GM21786 (cell line): Measurements from ENCODE around the gene ARFRP1.

Source experiments
- ATAC-seq: cut with Tn5 transposase; IDR thresholded peaks from one replicate; pipeline ENCODE4 v1.9.1; 2021; ENCODE audit not compliant: unreplicated experiment

Gene ARFRP1

GRCh38 chr20:63702751-63703470, 4.9 kb downstream of the ARFRP1 start:
- no peak for ATAC-seq

GRCh38 chr20:63702036-63702665, 5.6 kb downstream of the ARFRP1 start:
- ATAC-seq = no peak

DNA sequence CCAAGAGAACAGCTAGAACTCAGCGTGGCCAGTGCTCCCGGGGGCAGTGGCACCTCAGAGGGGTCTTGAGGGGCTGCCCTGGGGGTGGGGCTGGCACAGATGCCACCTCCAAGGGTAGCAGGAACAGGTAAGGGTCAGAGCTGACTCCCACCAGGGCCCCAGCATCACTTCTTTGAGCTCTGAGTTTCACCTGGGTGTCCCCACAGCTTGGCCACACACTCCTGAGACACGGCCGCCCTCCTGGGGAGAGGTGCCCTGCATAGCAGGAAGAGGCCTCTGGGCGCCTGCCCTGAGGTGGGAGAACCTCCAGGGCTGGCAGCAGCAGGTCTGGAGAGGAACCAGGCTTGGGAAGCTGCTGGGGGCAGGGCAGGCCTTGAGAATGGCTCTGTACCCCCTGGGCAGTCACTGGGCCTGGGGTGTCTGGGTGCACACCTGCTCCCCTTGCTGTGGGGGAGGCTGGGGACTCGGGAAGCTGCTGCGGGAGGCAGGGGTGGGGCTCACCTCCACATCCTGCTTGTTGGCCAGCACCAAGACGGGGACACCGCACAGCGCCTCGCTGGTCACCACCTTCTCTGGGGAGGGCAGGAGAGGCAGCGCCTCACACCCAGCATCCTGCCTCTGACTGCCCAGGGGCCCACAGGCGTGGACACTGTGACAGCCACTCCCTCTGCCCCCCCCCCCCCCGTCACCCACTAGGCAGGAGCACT, 6.3 kb downstream of the ARFRP1 start:
- no peak for ATAC-seq

- no peak for ATAC-seq
Measured at GRCh38 chr20:63701051-63701328, 6.8 kb downstream of the ARFRP1 start.

DNA sequence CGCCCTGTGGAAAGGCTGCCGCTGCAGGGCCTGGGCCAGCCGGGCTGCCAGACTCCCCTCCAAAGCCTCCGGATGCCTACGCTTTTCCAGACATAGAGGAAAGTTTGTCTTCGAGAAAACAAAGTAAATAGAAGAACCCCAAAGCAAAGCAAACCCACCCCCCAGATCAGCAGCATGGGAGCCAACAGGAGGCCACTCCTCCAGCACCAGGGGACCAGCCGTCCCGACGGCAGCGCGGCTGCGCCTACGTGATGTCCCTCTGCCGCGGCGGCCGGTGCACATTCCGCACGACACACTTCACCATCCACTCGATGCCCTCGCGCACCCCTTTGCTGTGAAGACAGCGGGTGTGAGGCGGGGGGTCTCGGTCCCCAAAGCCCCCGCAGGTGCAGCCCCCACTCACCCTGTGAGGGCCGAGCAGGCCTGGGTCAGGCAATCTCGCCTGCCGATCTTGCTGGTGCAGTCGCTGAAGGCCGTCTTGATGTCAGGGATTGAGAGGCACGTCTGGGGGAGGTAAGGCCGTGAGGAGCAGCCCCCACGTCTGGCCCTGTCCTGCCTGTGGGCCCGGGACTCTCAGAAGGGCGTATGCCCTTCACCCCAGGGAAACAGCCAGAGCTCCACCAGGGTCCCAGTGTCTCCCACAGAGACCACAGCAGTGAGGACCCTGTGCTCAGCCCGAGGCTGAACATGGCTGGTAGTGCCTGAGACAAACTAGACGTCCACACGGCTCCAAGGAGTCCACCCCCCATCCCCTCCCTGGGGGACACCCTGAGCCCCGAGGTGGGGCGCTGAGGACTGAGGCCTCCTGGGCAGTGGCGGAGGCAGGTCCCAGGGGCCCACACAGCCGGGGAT, 7.4 kb downstream of the ARFRP1 start:
- no peak for ATAC-seq

GRCh38 chr20:63699466-63700198, 8.1 kb downstream of the ARFRP1 start:
- no peak for ATAC-seq

- no peak for ATAC-seq
Measured at GRCh38 chr20:63698739-63699465, 8.9 kb downstream of the ARFRP1 start.

DNA sequence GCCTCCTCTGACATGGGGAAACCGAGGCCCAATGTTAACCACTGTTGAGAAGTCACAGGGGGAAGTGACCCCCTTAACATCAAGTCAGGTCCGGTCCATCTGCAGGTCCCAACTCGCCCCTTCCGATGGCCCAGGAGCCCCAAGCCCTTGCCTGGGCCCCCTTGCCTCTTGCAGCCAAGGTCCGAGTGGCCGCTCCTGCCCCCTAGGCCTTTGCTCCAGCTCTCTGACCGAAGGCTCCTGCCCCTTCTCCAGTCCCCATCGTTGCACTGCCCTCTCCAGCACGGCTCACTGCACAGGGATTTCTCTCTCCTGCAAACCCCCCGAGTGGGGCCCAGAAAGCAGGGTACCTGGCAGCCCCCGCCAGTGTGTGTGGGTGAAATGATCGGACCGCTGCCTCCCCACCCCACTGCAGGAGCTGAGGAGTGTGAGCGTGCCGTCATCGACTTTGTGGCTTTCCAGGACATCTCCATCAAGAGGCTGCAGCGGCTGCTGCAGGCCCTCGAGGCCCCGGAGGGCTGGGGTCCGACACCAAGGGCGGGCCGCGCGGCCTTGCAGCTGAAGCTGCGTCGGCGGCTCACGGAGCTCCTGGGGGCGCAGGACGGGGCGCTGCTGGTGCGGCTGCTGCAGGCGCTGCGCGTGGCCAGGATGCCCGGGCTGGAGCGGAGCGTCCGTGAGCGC, 9.8 kb downstream of the ARFRP1 start:
- ATAC-seq = no peak

DNA sequence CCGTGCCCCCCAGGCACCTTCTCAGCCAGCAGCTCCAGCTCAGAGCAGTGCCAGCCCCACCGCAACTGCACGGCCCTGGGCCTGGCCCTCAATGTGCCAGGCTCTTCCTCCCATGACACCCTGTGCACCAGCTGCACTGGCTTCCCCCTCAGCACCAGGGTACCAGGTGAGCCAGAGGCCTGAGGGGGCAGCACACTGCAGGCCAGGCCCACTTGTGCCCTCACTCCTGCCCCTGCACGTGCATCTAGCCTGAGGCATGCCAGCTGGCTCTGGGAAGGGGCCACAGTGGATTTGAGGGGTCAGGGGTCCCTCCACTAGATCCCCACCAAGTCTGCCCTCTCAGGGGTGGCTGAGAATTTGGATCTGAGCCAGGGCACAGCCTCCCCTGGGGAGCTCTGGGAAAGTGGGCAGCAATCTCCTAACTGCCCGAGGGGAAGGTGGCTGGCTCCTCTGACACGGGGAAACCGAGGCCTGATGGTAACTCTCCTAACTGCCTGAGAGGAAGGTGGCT, 10.4 kb downstream of the ARFRP1 start:
- ATAC-seq = no peak

GRCh38 chr20:63696628-63697356, 11.0 kb downstream of the ARFRP1 start, which contains the start of gene TNFRSF6B:
Gene TNFRSF6B, plus strand, starts transcription at chr20:63696652. Its CDS starts 116 bp downstream, at chr20:63696768.
- ATAC-seq = no peak

DNA sequence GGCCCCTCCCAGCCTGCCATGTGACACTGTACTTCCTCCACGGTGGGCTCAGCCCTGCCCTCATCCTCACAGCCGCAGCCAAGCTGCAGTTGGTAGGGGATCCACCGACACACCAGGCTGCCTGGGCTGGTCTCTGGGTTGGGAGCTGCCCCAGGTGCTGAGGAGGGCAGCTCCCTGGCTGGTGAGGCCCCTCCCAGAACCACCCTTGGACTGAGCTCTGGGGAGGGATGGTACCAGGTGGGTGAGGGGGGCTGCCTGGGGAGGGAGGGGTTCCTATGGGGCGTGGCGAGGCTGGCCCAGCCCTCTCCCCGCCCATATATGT, 11.5 kb downstream of the ARFRP1 start:
- ATAC-seq = no peak

- no peak for ATAC-seq
Measured at GRCh38 chr20:63695424-63696305, 12.1 kb downstream of the ARFRP1 start.

DNA sequence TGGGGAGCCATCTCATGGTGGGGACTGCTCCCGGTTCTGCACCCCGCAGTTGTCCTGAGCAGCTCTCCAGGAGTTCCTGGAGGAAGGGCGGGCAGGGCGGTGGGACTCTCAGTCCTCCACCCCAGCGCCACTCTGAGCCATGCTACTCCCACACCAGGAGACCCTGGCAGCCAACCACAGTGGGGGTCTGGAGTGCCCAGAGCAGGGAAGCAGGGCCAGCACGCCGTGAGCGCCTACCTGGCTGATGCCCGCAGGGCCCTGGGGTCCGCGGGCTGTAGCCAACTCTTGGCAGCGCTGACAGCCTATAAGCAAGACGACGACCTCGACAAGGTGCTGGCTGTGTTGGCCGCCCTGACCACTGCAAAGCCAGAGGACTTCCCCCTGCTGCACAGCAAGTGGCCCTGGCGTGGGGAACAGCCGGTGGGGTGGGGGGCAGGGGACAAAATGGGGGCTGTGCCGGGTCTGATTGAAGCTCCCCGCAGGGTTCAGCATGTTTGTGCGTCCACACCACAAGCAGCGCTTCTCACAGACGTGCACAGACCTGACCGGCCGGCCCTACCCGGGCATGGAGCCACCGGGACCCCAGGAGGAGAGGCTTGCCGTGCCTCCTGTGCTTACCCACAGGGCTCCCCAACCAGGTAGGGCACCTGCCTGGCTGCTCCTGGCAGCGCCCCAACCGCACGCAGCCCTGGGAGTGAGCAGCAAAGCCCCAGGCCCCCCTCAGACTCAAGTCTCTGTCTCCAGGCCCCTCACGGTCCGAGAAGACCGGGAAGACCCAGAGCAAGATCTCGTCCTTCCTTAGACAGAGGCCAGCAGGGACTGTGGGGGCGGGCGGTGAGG, 13.0 kb downstream of the ARFRP1 start:
- no peak for ATAC-seq

DNA sequence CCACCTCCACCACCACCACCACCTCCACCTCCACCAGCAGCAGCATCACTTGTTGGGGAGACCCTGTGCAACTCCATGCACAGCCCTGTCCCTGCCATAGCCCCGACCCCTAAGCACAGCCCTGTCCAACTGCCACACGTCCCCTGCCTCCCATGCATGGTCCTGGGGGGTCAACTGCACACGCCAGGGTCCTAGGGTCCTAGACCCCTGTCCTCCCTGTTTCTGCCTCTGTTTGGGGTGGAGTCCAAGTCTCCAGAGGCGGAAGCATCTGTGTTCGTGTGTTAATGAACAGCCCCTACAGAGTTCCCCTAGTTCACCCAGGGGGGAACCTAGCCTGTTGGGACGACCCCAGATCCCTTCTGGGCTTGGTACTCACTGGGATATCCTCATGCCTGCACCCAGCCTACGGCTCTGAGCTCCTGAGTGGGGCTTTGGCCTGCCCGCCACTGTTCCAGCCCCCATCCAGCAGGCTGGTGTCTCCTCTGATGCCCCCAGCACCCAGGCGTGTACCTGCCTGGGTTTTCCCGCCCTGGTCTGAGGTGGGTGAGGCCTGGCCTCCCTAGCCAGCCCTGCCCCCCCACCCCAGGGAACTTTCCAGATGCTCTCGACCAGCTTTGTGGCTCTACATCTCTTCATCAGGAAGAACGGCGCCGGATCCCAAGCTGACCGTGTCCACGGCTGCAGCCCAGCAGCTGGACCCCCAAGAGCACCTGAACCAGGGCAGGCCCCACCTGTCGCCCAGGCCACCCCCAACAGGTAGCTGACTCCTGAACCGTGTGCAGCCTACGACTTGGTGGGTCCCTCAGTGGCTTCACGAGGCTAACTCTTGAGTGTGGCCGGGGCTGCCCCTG, 13.8 kb downstream of the ARFRP1 start:
- ATAC-seq = no peak

DNA sequence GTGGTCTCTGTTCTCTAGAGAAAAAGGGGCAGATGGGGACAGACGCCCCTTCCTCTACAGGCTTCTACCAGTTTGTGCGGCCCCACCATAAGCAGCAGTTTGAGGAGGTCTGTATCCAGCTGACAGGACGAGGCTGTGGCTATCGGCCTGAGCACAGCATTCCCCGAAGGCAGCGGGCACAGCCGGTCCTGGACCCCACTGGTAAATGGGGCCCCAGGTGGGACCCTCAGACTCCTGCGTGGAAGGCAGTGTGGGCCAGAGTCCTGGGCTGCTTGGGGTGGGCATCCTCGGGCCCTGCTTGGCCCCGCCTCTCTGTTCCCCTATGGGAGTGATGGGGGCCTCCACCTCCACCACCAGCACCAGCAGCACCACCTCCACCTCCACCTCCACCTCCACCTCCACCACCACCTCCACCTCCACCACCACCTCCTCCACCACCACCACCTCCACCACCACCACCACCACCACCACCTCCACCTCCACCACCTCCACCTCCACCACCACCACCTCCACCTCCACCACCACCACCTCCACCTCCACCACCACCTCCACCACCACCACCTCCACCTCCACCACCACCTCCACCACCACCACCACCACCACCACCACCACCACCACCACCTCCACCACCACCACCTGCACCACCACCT, 14.6 kb downstream of the ARFRP1 start:
- no peak for ATAC-seq
